GM19193 (cell line): ENCODE data around the gene TM4SF1.

ENCODE experiments used
- POLR2A ChIP-seq: IDR thresholded peaks from 4 replicates; pipeline ENCODE4 v1.6.1; 2011; ENCODE audit not compliant: insufficient read depth, insufficient read length; ENCODE audit errors: extremely low read depth

TM4SF1 gene

GRCh38 chr3:149384911-149385321 lies 7.5 kb upstream of the TM4SF1 start:
- TF ChIP-seq POLR2A, result no peak

- TF ChIP-seq POLR2A, result no peak
Measured at GRCh38 chr3:149384167-149384566, 6.7 kb upstream of the TM4SF1 start.

GRCh38 chr3:149383703-149384102 lies 6.3 kb upstream of the TM4SF1 start:
- no peak for TF ChIP-seq POLR2A

- TF ChIP-seq POLR2A, result no peak
Measured at GRCh38 chr3:149382518-149382917, 5.1 kb upstream of the TM4SF1 start.

GRCh38 chr3:149382101-149382467 lies 4.6 kb upstream of the TM4SF1 start:
- TF ChIP-seq POLR2A, result no peak

DNA sequence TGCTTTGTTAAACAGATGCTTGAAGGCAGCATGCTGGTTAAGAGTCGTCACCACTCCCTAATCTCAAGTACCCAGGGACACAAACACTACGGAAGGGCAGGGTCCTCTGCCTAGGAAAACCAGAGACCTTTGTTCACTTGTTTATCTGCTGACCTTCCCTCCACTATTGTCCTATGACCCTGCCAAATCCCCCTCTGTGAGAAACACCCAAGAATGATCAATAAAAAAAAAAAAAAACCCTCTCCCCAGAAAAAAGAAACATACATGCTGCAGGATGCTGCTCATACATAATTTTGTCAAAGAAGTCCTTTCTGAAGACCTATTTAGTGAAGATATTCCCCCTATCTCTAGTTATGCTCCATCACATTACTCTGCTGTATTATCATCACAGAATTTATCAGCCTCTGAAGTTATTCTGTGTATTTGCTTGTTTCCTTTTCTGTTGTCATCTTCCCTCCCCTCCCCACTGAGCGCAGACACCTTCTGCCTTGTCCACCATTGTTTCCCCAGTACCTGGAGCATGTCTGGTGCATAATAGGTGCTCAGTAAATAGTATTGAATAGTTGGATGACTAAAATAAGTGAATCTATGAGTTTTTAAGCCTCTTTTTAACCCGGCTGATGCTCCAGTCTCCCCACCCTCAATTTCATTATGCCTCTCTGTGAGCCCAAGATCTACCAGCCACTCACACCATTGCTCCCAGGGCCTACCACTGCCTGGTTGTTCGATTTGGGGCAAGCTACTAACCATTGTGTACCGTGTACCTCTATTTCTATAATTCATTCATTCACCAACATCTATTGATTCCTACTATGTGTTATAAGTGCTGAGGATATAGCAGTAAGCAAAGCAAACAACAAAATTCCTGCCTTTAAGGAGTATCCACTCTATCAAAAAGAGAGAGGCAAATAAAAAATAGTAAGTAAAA lies 4.0 kb upstream of the TM4SF1 start:
- no peak for TF ChIP-seq POLR2A

GRCh38 chr3:149378478-149379309 lies 1.2 kb upstream of the TM4SF1 start:
- TF ChIP-seq POLR2A, result no peak

DNA sequence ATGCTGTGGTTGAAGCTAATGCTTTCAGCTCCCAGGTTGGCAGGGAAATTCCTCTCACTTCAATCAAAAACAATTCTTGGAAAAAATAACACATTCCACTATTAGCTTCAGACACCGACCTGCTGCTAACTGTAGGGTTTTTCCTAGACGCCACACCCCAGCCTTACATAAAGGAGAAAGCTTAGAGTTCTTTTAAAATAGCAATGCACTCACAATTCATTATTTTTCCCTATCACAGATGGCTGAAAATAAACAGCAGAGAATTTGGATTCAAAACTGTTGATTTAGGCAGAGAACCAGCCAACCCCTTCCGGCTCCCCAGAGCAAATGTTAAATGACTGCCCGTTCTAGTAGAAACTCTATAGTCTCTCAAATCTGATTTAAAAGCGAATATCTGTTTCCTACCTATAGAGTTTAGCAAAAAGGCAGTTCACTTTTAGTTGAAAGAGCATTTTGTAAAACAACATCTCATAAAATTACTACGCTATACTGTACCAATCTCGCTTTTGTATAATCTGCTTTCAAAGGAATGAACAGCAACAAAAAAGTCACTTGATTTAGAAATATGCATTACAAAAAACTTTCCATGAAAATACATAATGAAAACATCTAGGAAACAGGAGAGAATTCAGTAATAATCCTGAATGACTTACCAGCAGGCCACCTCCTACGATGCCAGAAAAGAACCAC lies 586 bp downstream of the TM4SF1 start:
- TF ChIP-seq POLR2A, result no peak

- no peak for TF ChIP-seq POLR2A
Measured at GRCh38 chr3:149375501-149376196, 1.8 kb downstream of the TM4SF1 start.

DNA sequence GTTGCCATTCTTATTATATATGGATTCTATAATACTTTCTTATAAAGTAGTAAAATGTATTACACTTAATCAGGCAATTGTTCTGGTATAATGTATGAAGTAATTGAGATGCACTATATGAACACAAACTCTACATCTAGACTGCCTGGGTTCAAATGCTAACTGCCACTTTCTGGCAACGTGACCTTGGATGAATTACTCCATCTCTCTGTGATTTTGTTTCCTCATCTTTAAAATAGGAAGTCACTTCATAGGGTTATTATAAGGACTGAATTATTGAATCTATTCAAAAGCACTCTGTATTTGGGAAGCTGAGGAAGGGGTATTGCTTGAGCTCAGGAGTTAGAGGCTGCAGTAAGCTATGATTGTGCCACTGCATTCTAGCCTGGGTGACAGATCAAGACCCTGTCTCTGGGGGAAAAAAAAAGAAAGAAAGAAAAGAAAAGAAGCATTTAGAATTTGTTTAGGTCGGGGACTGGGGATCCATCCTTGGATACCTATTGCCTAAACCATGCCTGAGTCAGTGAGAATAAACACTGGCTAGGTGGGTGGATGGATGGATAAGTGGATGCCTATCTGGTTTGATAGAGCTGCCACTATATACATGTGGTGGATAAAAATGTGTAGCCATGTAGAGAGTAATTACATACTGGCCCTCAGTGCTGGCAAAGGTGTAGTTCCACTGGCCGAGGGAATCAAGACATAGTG lies 2.5 kb downstream of the TM4SF1 start:
- TF ChIP-seq POLR2A, result no peak

GRCh38 chr3:149374391-149374790 lies 3.1 kb downstream of the TM4SF1 start:
- TF ChIP-seq POLR2A, result no peak

DNA sequence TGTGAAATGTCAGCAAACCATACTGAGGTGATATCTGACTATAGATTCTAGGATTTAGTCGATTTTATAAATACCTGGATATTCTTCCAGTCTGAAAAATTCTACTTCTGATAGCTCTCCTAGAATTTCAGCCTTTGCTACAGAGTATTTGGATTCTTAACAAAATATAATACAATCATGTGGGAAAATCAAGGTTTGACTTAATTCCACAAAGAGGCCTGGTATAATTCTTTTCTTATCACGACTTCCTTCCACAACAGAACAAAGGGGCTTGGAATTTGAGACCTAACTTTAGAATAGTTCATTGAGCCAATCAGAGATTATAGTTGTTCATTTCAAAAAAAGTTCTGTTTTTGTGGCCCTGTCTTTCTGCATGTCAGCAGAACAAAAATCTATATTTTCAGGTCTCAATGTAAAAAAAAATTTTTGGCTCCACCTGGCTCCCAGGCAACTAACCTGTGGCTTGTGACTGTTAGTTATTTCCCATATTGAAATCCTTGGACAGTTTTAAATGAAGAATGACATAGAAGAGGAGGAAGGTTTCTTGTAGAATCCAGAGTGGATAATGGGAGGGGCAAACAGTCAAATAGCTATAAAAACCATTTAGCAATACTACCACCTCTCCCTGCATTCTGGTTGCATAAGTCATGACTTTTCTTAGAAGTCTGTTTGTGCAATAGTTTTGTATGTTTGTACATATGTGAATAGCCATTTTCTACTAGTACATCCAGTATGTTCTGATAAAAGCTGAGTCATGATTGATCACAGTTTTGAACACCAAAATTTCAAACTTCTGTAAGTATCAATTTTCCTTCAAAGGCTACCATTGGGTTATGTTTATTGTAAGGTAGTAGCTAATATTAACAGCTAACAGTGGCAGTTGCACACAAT lies 4.0 kb downstream of the TM4SF1 start:
- TF ChIP-seq POLR2A, result no peak

DNA sequence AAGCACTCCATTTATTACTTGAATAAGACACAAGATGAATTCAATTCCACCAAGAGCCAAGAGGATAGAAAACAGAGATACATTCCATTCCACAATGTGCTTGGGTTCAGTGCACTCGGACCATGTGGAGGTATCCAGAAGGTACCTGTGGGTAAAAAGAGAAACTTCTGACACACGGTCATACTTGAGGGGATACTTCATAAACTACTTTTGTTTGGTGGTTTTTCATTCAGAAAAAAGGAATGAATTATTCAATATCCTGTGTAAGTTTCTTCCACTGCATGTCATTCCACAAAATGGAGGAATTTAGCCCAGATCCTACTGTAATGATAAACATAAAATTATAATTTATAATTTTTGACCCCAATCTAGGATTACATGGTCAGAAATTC lies 5.7 kb downstream of the TM4SF1 start:
- no peak for TF ChIP-seq POLR2A
